OCI-LY3 (cell line): ENCODE measurements around the gene AQP1.

ENCODE experiments used
- EZH2phosphoT487 ChIP-seq: fragments of 200-600 bp; shearing (Covaris generic); IDR thresholded peaks from 2 replicates; pipeline ENCODE4 v1.6.1; 2018; ENCODE audit warnings: antibody characterized with exemption, mixed run types, low read depth
- TF ChIP-seq, protein P1 (sequence below): fragments of 200-600, 300-600 bp; sonication (generic); IDR thresholded peaks from 2 replicates; pipeline ENCODE4 v1.5.1; 2014; ENCODE audit warnings: antibody characterized with exemption, low read length, low read depth

- TF ChIP-seq, protein P1, sequence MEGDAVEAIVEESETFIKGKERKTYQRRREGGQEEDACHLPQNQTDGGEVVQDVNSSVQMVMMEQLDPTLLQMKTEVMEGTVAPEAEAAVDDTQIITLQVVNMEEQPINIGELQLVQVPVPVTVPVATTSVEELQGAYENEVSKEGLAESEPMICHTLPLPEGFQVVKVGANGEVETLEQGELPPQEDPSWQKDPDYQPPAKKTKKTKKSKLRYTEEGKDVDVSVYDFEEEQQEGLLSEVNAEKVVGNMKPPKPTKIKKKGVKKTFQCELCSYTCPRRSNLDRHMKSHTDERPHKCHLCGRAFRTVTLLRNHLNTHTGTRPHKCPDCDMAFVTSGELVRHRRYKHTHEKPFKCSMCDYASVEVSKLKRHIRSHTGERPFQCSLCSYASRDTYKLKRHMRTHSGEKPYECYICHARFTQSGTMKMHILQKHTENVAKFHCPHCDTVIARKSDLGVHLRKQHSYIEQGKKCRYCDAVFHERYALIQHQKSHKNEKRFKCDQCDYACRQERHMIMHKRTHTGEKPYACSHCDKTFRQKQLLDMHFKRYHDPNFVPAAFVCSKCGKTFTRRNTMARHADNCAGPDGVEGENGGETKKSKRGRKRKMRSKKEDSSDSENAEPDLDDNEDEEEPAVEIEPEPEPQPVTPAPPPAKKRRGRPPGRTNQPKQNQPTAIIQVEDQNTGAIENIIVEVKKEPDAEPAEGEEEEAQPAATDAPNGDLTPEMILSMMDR: no peak
- TF ChIP-seq EZH2phosphoT487: no peak
These were observed 9.2 kb upstream of the AQP1 start for GRCh38 chr7:30902466-30902865.
